Activated T-helper 1 cell treated with anti-CD3 and anti-CD28 coated beads, Interleukin-12 subunit alpha, Interleukin-12 subunit beta, Interleukin-2, Interleukin-4 antibody, amounts not matched to agents 30 ng/mL and 10 ng/mL and 1 ng/mL, durations not matched to agents 14 hours and 24 hours and 36 hours (primary cell): ENCODE results near the gene PLD6. TPM values are rescaled to one million over a fixed set of nuclear protein-coding genes. Genes with fewer than 3 reads are reported as not detected.

Experiments
- DNase-seq: peaks from one replicate; pipeline ENCODE4 v3.0.0; 2021; ENCODE audit warnings: low spot score
- H3K27ac Mint-ChIP-seq: one replicate; pipeline ENCODE4 v1.8.0; 2021; ENCODE audit warnings: mild to moderate bottlenecking, mixed read lengths
- H3K27me3 Mint-ChIP-seq: one replicate; pipeline ENCODE4 v1.8.0; 2022; ENCODE audit warnings: mild to moderate bottlenecking, moderate library complexity, mixed read lengths; ENCODE audit not compliant: insufficient read depth
- H3K36me3 Mint-ChIP-seq: one replicate; pipeline ENCODE4 v1.8.0; 2021; ENCODE audit warnings: low read depth, mixed read lengths
- H3K4me1 Mint-ChIP-seq: one replicate; pipeline ENCODE4 v1.8.0; 2021; ENCODE audit warnings: low read depth, mixed read lengths
- H3K4me3 Mint-ChIP-seq: one replicate; pipeline ENCODE4 v1.8.0; 2021; ENCODE audit warnings: mild to moderate bottlenecking, moderate library complexity, mixed read lengths
- H3K9me3 Mint-ChIP-seq: one replicate; pipeline ENCODE4 v1.8.0; 2021; ENCODE audit warnings: mixed read lengths
- intact Hi-C: fragments of 100-400 bp; cut with micrococcal nuclease; formaldehyde crosslinking; loops from one replicate; pipeline ENCODE4 v1.15.1; 2024
- total RNA-seq: library from RNA; stranded (reverse); gene quantifications from 2 replicates; pipeline ENCODE4 v1.2.3, GENCODE V29; 2022

PLD6 gene
- total RNA-seq, 1 donor from 2014 or later: 20.5 TPM

DNA sequence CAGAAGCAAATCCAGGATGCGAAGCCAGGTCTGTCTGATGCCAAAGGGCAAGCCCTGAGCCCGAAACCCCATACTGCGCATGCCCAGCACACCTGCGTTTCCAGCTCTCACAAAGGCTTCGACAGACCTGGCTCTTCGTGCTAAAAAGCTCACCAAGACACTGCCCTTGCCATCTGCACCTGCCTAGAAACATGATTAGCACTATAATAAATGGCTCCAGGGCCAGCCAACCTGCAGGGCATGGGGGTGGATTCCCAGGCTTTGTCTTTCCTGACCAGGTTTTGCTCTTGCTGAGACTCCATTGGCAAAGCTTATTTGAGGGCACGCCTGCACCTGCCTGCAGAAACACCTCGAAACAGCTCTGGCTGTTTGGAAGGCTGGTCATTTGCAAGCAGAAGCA lies 14.4 kb upstream of the PLD6 start:
- Mint-ChIP-seq H3K27me3 (no peaks in the 10 kb centered on the region), H3K4me1 (no peaks in the 10 kb centered on the region), H3K27ac (no peak overlapping the region), H3K4me3 (no peak overlapping the region), H3K36me3 (peaks cover 60% of the 10 kb centered on the region), H3K9me3 (no peaks in the 10 kb centered on the region)
- no peak for DNase-seq
- intact Hi-C loops: no loop called here

DNA sequence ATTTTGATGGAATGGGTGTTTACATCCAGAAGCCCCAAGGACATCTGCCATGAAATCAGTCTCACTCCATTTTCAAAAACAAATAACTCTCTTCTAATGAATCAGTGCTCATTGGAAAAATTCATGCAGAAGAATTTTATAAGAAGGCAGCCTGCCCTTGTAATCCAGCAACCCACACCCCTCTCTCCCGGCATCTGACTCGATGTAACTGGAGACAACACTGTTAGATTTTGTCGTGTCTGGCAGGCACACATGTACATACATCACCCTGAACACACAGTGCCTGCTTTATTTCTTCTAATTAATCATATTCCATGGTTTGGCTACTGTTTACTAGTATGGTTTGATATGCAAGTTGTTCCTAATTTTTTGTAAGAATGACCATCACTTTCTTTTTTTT lies 11.9 kb upstream of the PLD6 start:
- no peaks in the 10 kb centered on the region for H3K27me3 Mint-ChIP-seq
- intact Hi-C loops: no loop called here
- no peak overlapping the region for H3K27ac Mint-ChIP-seq
- no peaks in the 10 kb centered on the region for H3K9me3 Mint-ChIP-seq
- H3K36me3 Mint-ChIP-seq: peaks cover 48% of the 10 kb centered on the region
- H3K4me3 Mint-ChIP-seq: no peak overlapping the region
- H3K4me1 Mint-ChIP-seq: no peaks in the 10 kb centered on the region
- no peak for DNase-seq

DNA sequence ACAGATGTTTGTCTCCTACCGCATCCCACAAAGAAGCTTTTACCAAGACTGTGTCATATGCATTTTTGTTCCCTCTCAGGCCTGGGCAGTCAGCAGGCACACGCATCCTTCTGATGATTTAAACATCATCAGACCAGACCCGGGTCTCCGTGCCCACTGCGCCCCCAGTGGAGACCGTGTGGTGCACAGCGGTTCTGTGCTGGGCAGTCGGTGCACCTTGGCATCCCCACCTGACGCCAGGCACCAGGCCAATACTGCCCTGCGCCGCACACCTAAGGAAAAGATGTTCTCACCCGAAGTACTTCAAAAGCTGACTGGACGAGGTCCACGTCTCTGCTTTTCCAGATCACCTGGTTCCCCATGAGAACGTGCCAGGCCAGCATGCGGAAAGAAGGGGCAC lies 10.6 kb upstream of the PLD6 start:
- no peaks in the 10 kb centered on the region for H3K4me1 Mint-ChIP-seq
- no peak for DNase-seq
- no peaks in the 10 kb centered on the region for H3K27me3 Mint-ChIP-seq
- no peak overlapping the region for H3K27ac Mint-ChIP-seq
- H3K9me3 Mint-ChIP-seq: no peaks in the 10 kb centered on the region
- no peak overlapping the region for H3K4me3 Mint-ChIP-seq
- intact Hi-C loops: no loop called here
- peaks cover 45% of the 10 kb centered on the region for H3K36me3 Mint-ChIP-seq

DNA sequence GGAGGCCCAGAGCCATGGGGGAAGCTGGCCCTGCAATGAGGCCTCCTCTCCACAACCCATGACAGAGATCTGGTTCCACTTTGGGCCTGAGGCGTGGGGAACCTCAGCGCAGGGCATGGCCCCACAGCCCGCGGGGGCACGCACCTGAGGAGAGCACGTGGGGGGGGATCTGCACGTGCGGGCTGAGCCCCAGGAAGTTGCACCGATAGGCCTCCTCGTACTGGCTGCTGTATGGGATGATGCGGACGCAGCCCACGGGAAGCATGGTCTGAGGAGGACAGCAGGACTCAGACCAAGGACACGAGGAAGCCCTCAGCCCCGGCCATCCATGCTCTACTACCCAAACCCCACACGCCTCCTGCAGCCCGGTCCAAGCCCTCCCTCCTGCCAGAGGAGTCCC lies 10.1 kb upstream of the PLD6 start:
- Mint-ChIP-seq H3K27ac (no peak overlapping the region), H3K4me1 (no peaks in the 10 kb centered on the region), H3K36me3 (peaks cover 42% of the 10 kb centered on the region), H3K9me3 (no peaks in the 10 kb centered on the region), H3K27me3 (no peaks in the 10 kb centered on the region), H3K4me3 (no peak overlapping the region)
- no peak for DNase-seq
- intact Hi-C loops: no loop called here

DNA sequence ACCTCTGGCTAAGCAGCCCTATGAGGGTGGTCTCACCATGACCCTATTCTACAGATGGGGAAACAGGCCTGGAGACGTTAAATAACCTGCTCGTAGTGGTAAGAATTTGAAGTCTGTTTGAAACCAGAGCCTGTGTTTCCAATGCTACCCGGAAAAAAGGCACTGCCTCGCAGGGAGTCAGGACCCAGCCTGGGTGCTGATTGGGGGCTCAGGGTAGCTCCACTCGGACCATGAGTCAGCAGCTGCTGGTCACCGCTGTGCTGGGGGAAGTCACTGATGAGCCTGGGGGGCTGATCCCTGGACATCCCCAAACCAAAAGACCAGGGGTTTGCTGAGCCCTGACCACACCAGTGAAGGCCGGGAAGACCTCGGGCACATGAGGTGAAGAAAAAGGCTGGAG lies 9.4 kb upstream of the PLD6 start:
- no peak for DNase-seq

DNA sequence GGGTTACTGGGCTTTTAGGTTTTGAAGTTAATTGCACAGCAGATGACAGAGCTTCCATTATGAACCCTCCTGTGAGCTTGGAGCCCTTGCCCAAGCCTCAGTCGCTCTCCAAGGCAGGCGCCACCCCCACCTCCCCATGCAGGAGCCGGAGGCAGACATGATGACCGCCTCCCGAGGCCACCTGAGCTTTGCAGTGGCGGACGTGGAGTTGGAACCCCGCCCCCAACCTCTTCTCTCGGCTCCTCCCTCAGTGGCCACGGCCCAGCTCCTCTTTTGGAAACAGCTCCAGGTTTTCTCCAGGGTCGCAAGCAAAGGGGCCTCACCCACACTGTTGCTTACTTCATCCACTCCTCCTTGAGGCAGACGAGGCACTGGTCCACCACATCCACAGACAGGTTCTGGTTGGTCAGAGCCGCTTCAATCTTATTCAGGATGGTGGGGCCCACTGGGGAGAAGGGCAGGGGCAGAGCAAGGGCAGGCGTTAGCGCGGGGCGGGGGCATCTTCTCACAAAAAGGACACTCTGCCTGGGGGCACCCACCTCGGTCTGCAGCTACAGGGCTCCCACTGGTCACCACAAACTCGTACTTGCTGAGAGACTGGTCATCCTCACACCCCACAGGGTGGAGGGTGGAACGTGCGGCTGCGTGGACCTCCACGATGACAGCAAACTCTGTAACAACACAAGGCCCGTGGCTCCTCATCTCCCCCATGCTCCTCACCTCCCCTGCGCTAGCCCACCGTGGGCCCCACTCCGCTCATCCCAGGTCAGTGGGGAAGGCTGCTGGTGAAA lies 8.7 kb upstream of the PLD6 start:
- no peak for DNase-seq
- Mint-ChIP-seq H3K9me3 (no peaks in the 10 kb centered on the region), H3K4me3 (no peak overlapping the region), H3K27ac (no peak overlapping the region), H3K27me3 (no peaks in the 10 kb centered on the region), H3K36me3 (peaks cover 36% of the 10 kb centered on the region), H3K4me1 (no peaks in the 10 kb centered on the region)
- intact Hi-C loops: no loop called here

More for the DNA sequence above, 9.4 kb upstream of the PLD6 start:
- intact Hi-C loops: no loop called here
- no peaks in the 10 kb centered on the region for H3K27me3 Mint-ChIP-seq
- no peak overlapping the region for H3K27ac Mint-ChIP-seq
- H3K9me3 Mint-ChIP-seq: no peaks in the 10 kb centered on the region
- no peak overlapping the region for H3K4me3 Mint-ChIP-seq
- H3K4me1 Mint-ChIP-seq: no peaks in the 10 kb centered on the region
- peaks cover 38% of the 10 kb centered on the region for H3K36me3 Mint-ChIP-seq

DNA sequence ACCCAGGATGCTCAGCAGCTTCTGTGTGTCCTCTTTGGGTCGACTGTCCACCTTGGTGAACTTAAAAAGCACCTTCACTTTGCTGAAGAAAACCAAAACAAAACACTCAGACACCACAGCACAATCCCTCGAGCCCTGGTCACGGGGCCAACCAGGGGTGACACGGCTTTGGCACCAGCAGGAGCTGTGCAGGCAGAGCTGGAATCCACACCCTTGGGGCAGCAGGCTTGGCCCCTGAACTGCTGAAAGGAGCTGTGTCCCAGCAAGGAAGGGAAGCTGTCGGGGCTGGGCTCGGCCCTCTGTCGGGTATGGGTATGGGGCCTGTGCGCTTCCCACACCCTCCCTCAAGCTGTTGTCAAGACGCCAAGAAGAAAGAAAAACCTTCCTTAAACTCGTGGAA lies 7.6 kb upstream of the PLD6 start:
- H3K36me3 Mint-ChIP-seq: peaks cover 32% of the 10 kb centered on the region
- no peaks in the 10 kb centered on the region for H3K4me1 Mint-ChIP-seq
- DNase-seq: no peak
- no peaks in the 10 kb centered on the region for H3K27me3 Mint-ChIP-seq
- intact Hi-C loops: no loop called here
- H3K4me3 Mint-ChIP-seq: no peak overlapping the region
- H3K27ac Mint-ChIP-seq: no peak overlapping the region
- no peaks in the 10 kb centered on the region for H3K9me3 Mint-ChIP-seq

DNA sequence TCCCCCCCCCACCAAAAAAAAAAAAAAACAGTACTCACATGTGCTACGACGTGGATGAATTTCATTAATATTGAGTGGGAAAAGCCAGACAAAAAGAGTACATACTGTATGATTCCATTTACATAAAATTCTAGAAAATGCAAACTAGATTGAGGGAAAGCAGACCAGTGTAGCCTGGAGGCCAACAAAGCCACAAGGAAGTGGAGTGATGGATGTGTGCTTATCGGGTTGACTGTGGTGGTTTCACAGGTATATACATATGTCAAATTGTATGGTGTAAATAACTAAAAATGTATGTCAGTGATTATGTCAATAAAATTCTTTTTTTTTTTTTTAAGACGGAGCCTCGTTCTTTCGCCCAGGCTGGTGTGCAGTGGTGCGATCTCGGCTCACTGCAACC lies 1.9 kb upstream of the PLD6 start:
- Mint-ChIP-seq H3K36me3 (peaks cover 19% of the 10 kb centered on the region), H3K27ac (no peak overlapping the region), H3K27me3 (no peaks in the 10 kb centered on the region), H3K9me3 (no peaks in the 10 kb centered on the region), H3K4me3 (no peak overlapping the region), H3K4me1 (no peaks in the 10 kb centered on the region)
- intact Hi-C loops: no loop called here
- no peak for DNase-seq

DNA sequence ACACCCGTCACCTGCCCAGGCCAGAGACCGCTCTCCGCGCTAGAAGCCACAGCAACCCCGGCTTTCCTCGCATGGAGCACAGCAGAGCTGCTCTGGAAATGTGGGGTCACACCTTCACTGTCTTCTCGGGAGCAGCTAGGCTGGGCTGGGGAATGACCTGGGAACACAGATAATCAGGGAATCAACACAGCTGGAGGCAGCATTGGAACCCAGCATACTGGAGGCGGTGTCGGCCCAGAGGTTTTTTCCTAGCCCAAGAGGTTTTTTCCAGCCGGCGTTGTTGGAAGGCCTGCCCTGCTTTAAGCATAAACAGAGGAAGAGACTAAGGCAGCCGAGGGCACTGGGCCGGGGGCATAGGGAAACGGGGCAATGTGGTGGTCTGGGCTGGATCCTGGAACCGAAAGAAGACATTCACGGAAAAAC lies 791 bp upstream of the PLD6 start:
- Mint-ChIP-seq H3K27ac (no peak overlapping the region), H3K4me3 (no peak overlapping the region), H3K36me3 (peaks cover 21% of the 10 kb centered on the region), H3K27me3 (no peaks in the 10 kb centered on the region), H3K9me3 (no peaks in the 10 kb centered on the region), H3K4me1 (no peaks in the 10 kb centered on the region)
- no peak for DNase-seq
- intact Hi-C loops: loop anchor here (1.0 kb wide), 3 partner anchors 22 to 166 kb away; partner anchors contain the start of gene FLCN

DNA sequence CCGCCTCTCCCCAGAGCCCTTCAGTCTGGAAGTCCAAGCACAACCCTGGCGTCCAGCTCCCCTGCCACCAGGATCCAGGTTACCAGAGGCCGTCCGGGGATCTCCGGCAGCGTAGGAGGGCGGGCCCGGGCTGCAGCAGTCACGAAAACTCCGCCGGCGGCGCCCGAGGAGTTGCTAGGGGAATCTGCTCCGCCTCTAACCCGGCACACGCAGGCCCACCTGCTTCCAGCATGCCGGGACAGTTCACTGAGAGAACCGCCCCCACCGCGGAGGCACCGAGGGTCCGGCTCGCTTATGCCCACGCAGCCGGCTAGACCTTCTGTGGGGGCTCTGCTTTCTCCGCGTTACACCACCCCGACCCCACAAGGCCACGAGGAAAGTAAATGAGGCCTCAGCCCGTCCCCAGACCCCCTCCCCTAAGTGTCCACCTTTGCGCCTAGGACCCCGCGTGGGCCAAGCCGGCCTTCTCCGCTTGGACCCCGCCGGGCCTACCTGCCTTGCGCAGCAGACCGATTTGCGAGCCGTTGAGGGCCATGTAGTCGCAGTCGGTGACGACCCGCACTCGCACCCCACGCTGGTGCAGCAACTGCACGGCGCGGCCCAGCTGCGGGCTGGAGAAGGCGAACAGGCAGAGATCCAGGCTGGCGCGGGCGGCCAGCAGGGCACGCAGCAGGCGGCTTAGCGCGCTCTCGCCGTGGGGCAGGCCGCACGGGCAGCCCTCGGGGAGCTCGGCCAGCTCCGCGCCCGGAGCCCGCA lies 587 bp downstream of the PLD6 start:
- peak overlapping the region; percentile 93 for H3K27ac Mint-ChIP-seq
- H3K4me1 Mint-ChIP-seq: no peaks in the 10 kb centered on the region
- peak overlapping the region; percentile 87 for H3K4me3 Mint-ChIP-seq
- H3K27me3 Mint-ChIP-seq: no peaks in the 10 kb centered on the region
- DNase-seq: peak; percentile 24
- peaks cover 21% of the 10 kb centered on the region for H3K36me3 Mint-ChIP-seq
- intact Hi-C loops: loop anchor here (1.0 to 2.0 kb wide), 5 partner anchors 20 to 164 kb away; partner anchors contain the start of gene FLCN
- H3K9me3 Mint-ChIP-seq: no peaks in the 10 kb centered on the region

DNA sequence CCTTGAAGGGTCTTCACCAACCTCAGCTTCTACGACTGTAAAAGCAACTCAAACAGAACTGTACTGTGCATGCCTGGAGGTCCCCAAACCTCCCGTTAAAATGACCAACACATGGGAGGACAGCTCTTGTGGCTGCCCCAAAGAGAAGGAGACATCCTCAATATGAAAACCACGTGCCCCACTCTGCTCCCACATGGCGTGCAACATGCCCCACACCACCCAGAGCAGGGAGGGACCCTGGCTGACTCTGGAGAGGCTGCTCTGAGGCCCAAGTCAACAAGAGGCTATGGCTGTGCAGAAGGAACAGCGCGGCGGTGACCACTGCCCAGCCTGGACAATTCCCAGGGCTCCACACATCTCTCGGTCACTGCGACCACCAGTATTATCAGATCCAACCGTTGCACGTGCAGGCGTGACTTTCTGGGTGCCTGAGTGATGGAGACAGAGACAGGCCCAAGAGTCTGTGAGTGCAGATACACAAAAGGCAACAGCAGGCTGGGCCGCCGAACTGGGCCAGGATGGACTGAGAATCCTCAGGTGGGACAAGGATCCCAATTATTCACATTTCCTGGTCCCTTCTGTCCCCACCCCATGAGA lies 1.4 kb downstream of the PLD6 start:
- peak overlapping the region; percentile 78 for H3K27ac Mint-ChIP-seq
- no peaks in the 10 kb centered on the region for H3K27me3 Mint-ChIP-seq
- H3K9me3 Mint-ChIP-seq: no peaks in the 10 kb centered on the region
- DNase-seq: no peak
- intact Hi-C loops: loop anchor here (1.0 to 2.0 kb wide), 2 partner anchors 25 to 62 kb away; no protein-coding TSS in a partner anchor
- H3K36me3 Mint-ChIP-seq: peaks cover 21% of the 10 kb centered on the region
- H3K4me1 Mint-ChIP-seq: no peaks in the 10 kb centered on the region
- H3K4me3 Mint-ChIP-seq: peak overlapping the region; percentile 87

DNA sequence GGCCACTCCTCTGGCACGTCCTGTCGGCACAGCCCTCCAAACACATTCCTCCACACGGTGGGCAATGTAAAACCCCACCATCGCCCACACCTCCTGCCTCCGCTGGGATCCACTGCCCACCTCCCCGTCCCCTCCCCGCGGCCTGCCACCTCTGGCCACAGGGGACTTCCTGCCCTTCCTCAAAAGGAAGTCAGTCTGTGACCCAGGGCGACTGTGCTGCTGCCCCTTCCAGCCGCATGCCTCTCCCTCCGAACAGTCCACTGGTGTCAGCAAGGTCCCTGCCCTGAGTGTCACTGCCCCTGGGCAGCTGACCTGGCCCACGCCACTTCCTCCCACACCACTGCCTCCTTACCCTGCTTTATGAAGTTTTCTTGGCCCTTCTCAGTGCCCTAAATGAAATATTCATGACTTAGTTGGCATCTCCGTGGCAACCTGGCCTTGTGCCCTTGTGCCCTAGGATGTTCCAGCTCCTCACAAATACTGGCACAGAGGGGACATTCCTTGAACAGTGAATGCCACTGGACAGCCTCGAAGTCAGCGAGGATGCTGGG lies 2.0 kb downstream of the PLD6 start:
- Mint-ChIP-seq H3K27me3 (no peaks in the 10 kb centered on the region), H3K4me3 (peak overlapping the region; percentile 87), H3K4me1 (no peaks in the 10 kb centered on the region), H3K27ac (no peak overlapping the region), H3K36me3 (peaks cover 21% of the 10 kb centered on the region), H3K9me3 (no peaks in the 10 kb centered on the region)
- DNase-seq: no peak
- intact Hi-C loops: loop anchor here (2.0 kb wide), 1 partner anchor 61 kb away; no protein-coding TSS in a partner anchor
